GF-D8 (cell line): ENCODE results near the gene IGF2BP3.
A peak's percentile ranks its signal among the peaks of the same experiment; 100 is the strongest.

Source experiments
- DNase-seq: peaks from one replicate; lab custom pipeline; 2025; lab: John Stamatoyannopoulos, UW

Gene IGF2BP3

DNA sequence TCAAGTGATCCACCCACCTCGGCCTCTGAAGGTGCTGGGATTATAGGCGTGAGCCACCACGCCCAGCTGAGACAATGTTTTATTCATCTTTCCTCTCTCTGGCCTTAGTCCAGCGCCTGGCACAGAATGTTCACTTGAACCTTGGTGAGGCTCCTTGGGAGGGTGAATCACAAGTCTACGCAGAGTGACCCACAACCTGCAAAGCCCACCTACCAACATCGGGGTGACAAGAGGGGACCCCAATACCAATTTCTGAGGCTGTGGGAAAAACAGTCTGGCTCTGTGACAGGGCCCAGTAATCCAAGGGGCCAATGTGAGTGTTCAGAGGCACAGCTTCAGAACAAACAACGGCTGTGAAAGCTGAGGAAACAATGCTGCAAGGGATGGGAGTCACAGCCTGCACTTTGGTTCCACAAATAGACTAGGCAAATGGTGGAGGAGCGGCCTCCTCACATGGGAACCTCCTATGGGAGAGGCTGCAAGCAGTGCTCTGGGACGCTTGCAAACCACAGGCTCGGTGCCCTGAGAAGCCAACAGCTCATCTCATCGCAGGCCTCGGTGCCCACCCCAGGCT, 176.7 kb downstream of the IGF2BP3 start:
- DNase-seq, result no peak

GRCh38 chr7:23292623-23293022, 177.7 kb downstream of the IGF2BP3 start:
- no peak for DNase-seq

- no peak for DNase-seq
Measured at GRCh38 chr7:23291957-23292560, 178.2 kb downstream of the IGF2BP3 start.

GRCh38 chr7:23290993-23291392, 179.3 kb downstream of the IGF2BP3 start:
- DNase-seq, result no peak

DNA sequence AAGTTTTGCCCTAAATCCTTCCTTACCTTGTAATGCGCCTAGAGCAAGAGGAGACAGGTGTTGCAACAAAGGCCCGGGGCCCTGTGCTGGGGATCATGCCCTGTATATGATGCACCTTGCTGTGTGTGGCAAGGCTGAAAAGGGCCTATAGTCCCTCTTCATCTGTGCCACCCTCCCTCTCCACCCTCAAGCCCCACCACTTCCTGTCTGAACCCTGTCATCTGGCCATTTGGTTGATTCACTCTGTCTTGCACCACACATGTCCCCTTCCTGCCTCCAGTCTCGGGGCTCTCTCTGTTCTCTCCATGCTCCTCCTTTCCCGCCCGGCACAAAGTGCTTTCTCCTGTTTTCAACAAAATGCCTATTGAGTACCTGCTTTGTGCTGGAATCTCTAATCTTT, 182.7 kb downstream of the IGF2BP3 start:
- DNase-seq, result peak; percentile 79

DNA sequence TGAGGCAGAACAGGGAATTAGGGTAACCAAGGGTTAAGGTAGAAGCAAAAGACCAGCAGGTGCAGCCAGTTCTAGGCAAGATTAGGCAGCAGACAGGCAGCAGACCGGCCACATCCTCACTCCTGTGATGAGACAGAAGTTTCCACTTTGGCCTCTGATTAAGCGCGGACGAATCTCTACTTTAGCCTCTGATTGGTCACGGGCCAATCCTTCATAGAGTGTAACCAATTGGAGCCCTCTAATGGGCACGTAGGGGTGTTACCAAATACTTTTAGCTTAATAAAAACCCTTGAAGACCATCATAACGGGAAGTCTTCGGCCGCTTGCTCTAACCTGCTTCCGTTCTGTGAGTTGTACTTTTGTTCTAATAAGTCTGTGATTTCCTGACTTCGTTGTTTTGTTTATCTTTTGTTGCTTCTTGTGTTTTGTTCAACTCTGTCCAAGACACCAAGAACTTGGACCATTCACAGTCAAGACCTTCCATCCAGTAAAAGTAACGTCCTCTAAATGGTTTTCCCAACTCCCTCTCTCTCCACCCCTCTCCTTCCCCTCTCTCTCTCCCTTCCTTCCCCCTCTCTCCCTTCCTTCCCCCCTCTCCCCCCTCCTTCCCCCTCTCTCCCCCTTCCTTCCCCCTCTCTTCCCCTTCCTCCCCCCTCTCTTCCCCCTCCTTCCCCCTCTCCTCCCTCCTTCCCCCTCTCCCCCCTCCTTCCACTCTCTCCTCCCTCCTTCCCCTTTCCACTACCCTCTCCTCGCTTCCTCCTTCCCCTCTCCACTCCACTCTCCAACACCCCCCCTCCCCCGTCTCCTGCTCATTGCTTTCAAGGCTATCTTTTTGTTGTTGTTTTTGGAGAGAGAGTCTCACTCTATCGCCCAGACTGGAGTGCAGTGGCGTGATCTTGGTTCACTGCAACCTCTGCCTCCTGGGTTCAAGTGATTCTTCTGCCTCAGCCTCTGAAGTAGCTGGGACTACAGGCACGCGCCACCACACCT, 184.3 kb downstream of the IGF2BP3 start:
- no peak for DNase-seq

DNA sequence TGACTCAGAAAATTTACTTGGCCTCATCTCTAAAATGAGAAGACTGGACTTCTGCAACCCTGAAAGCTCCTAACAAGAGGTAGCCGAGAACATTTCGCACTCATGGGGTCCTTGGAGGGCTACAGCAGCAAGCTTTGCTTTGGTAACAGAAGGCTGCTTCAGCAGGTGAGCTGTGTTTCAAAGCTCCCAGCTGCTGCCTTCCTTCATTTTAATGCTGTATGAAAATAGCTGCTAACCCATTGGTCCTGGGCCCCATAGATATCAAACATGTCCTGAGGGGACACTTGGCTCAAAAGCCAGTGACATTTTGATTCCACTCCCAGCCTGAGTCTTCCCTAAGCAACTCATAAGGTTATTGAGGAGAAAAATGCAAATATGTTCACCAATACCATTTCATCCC, 185.4 kb downstream of the IGF2BP3 start:
- DNase-seq, result no peak

DNA sequence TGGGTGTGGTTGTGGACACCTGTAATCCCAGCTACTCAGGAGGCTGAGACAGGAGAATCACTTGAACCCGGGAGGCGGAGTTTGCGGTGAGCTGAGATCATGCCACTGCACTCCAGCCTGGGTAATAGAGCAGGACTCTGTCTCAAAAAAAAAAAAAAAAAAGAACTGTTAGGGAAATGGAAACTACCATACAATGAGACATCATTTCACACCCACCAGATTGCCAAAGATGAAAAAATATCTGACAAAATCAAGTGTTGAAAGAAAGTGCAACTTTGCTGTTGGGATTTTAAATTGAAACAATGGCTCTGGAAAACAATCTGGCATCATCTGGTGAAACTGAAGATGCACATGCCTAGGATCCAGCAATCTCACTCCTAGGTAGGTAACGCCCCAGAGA, 187.2 kb downstream of the IGF2BP3 start:
- DNase-seq, result no peak

- DNase-seq, result no peak
Measured at GRCh38 chr7:23279819-23280525, 190.3 kb downstream of the IGF2BP3 start.

- peak; percentile 86 for DNase-seq
Measured at GRCh38 chr7:23277359-23277989, 192.8 kb downstream of the IGF2BP3 start.

DNA sequence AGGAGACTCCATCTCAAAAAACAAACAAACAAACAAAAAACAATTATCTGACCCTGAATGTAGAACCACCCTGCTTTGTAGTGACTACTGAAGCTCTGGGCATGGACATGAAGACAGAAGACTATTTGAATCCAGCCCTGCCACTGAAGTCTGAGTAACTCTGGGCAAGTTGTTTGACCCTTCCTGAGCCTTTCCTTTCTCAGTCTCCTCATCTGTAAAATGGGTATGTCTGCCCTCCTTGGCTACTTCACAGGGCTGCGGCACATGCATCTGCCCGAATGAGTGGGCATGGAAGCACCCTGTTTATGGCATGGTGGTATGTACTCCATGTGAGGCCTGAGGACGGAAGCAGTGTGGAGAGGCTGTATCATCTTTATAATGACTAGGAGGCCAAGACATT, 193.3 kb downstream of the IGF2BP3 start:
- no peak for DNase-seq

DNA sequence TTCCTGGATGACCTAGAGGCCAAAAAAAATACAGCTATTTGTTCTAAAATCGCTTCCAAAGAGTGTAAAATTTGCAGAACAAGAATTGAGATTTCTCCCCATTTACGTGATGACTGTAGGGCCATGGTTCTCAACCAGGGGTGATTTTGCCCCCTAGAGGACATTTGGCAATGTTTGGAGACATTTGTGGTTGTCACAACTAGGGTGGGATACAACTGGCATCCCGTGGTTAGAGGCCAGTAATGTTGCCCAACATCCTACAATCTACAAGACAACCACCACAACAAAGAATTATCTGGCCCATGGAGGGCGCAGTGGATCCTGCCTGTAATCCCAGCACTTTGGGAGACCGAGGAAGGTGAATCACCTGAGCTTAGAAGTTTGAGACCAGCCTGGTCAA, 193.9 kb downstream of the IGF2BP3 start:
- DNase-seq, result peak; percentile 86

- no peak for DNase-seq
Measured at GRCh38 chr7:23275912-23276311, 194.4 kb downstream of the IGF2BP3 start.

DNA sequence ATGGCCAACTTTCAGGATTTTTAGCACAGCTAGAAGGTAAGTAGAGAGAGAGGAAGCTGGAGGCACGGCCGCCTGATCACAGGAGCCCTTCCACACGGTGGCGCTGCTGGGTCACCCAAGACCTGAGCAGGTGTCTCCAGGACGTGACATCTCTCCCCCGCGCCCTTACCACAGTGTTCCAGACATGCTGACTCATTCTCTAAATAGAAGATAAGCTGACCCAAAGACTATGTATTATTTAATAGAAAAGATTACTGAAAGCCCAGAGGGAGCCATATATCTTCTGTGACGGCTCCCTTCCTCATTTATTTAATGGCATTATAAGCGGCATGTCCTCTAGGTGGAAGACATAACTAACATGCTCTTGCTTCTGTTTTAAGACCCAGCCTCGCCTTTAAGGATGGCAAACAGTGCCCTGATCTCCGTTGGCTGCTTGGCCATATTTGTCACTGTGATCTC, 197.1 kb downstream of the IGF2BP3 start:
- peak; percentile 88 for DNase-seq

DNA sequence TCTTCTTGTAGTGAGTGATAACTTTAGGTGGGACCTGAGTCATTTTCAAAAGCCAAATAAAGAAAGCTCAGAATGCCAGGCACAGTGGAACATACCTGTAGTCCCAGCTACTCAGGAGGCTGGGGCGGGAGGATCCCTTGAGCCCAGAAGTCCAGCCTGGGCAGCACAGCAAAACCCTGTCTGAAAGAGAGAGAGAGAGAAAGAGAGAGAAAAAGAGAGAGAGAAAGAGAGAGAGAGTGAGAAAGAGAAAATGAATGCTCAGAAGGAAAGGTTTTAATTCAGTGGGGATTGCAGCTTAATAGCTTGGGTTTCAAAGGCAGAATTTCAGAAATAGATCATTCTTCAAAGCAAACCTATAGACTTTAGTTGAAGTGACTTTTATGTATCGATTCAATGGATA, 198.0 kb downstream of the IGF2BP3 start:
- no peak for DNase-seq

GRCh38 chr7:23268746-23269145, 201.5 kb downstream of the IGF2BP3 start:
- DNase-seq, result no peak

- no peak for DNase-seq
Measured at GRCh38 chr7:23268167-23268566, 202.1 kb downstream of the IGF2BP3 start.

DNA sequence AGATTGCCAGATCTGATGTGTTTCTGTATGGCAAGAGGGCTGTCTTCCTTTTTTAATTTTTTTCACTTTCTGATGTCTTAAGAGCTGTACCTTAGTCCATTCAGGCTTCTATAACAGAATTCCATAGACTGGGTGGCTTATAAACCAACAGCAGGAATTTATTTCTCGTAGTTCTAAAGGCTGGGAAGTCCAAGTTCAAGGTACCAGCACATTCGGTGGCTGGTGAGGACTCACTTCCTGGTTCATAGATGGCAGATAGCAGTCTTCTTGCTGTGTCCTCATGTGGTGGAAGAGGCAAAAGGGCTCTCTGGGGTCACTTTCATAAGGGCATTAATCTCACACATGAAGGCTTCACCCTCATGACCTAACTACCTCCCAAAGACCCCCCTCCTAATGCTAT, 202.9 kb downstream of the IGF2BP3 start:
- no peak for DNase-seq

GRCh38 chr7:23266918-23267317, 203.4 kb downstream of the IGF2BP3 start:
- no peak for DNase-seq

- no peak for DNase-seq
Measured at GRCh38 chr7:23264916-23265458, 205.3 kb downstream of the IGF2BP3 start.

DNA sequence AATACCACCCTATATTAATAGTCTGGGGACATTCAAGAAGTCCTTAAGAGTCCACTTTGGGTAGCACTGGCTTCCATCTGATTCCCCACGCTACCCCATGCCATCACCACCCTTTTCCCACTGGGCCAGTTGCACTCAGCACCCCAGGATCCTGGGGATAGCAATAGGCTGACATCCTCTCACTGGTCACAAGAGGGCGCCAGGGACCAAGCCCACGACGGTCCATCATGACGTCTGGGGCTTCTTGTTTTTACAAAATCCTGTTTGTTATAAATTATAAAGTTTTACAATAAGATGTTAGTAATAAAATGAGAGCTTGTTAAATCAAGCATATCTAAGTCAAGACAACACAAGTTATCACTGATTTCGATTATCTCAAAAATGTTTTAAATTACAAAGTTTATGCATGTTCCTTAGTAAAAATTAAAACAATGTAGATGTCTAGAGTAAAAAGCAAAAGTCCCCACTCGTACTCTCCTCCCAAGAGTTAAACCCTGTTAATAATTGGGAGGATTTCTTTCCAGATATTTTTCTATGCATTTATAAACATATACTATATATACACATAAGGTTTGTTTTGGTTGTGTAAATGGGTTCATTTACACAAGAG, 208.3 kb downstream of the IGF2BP3 start:
- DNase-seq, result peak; percentile 20
